ENCODE measurements around the gene IGF2BP1.

- no peak for TF ChIP-seq SIN3A (IDR thresholded peaks at IDR 0.05; ENCODE audit: borderline replicate concordance, low read depth, low read length)
- no peak for TF ChIP-seq ZBTB33 (IDR thresholded peaks at IDR 0.05; ENCODE audit: borderline replicate concordance, low read depth)
- no peak for TF ChIP-seq TEAD4 (IDR thresholded peaks at IDR 0.05; ENCODE audit: borderline replicate concordance, insufficient read depth)
- TF ChIP-seq RAD21 (IDR thresholded peaks at IDR 0.05; ENCODE audit: low read length), result no peak
- no peak for TF ChIP-seq TAF1 (IDR thresholded peaks at IDR 0.05; ENCODE audit: borderline replicate concordance, low read depth, low read length)
- TF ChIP-seq CTCF (IDR thresholded peaks at IDR 0.05), result no peak
- TF ChIP-seq MAX (IDR thresholded peaks at IDR 0.05; ENCODE audit: low read depth), result no peak
- no peak for TF ChIP-seq EZH2phosphoT487 (IDR thresholded peaks at IDR 0.05; ENCODE audit: borderline replicate concordance, low read depth)
- no peak for TF ChIP-seq MXI1 (IDR thresholded peaks at IDR 0.05; ENCODE audit: low read depth, low read length)
- TF ChIP-seq EP300 (IDR thresholded peaks at IDR 0.05; ENCODE audit: borderline replicate concordance in 1 of 2, low read depth in 1 of 2, low read length in 1 of 2), result no peak
- TF ChIP-seq NFIC (IDR thresholded peaks at IDR 0.05; ENCODE audit: borderline replicate concordance), result no peak
- no peak for TF ChIP-seq RFX5 (IDR thresholded peaks at IDR 0.05; ENCODE audit: low read length)
- TF ChIP-seq YY1 (IDR thresholded peaks at IDR 0.05; ENCODE audit: low read depth), result no peak
- TF ChIP-seq USF2 (IDR thresholded peaks at IDR 0.05; ENCODE audit: borderline replicate concordance, low read depth, low read length), result no peak
Observed at GRCh38 chr17:49050611-49051010, 53.4 kb downstream of the IGF2BP1 start.

Measured in SK-N-SH (cell line).